GM06990 (cell line): ENCODE data around the gene SERINC5.

Experiments used
- DNase-seq: peaks from one replicate; pipeline ENCODE4 v3.0.0-alpha.2; 2011; ENCODE audit not compliant: insufficient read length; ENCODE audit errors: extremely low read depth
- H3K27me3 ChIP-seq: replicated peaks from 2 replicates; pipeline ENCODE4 v1.6.0; 2011; ENCODE audit warnings: low read length; ENCODE audit not compliant: control insufficient read depth, insufficient read depth
- H3K36me3 ChIP-seq: 2 replicates; pipeline ENCODE4 v1.5.1; 2011; ENCODE audit warnings: low read length; ENCODE audit not compliant: control insufficient read depth, insufficient read depth
- H3K4me3 ChIP-seq: replicated peaks from 2 replicates; pipeline ENCODE4 v1.5.1; 2011; ENCODE audit warnings: low read depth, mild to moderate bottlenecking, control low read depth, low read length
- TF ChIP-seq, protein P1 (sequence below): IDR thresholded peaks from 2 replicates; pipeline ENCODE4 v1.5.1; 2011; ENCODE audit warnings: low read length, control low read depth, mild to moderate bottlenecking, inconsistent platforms; ENCODE audit not compliant: insufficient read depth, poor library complexity, severe bottlenecking

The SERINC5 gene

DNA sequence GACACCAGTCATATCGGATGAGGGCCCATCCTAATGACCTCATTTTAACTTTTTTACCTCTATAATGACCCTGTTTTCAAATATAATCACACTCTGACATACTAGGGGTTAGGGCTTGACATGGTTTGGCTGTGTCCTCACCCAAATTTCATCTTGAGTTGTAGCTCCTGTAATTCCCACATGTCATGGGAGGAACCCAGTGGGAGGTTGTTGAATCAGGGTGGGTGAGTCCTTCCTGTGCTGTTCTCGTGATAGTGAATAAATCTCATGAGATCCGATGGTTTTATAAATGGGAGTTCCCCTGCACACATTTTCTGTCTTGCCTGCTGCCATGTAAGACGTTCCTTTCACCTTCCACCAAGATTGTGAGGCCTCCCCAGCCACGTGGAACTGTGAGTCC is 148.9 kb downstream of the SERINC5 start:
- DNase-seq: no peak
- TF ChIP-seq, protein P1, sequence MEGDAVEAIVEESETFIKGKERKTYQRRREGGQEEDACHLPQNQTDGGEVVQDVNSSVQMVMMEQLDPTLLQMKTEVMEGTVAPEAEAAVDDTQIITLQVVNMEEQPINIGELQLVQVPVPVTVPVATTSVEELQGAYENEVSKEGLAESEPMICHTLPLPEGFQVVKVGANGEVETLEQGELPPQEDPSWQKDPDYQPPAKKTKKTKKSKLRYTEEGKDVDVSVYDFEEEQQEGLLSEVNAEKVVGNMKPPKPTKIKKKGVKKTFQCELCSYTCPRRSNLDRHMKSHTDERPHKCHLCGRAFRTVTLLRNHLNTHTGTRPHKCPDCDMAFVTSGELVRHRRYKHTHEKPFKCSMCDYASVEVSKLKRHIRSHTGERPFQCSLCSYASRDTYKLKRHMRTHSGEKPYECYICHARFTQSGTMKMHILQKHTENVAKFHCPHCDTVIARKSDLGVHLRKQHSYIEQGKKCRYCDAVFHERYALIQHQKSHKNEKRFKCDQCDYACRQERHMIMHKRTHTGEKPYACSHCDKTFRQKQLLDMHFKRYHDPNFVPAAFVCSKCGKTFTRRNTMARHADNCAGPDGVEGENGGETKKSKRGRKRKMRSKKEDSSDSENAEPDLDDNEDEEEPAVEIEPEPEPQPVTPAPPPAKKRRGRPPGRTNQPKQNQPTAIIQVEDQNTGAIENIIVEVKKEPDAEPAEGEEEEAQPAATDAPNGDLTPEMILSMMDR: no peak
- Histone ChIP-seq H3K4me3 (no peak overlapping the region), H3K27me3 (no peaks in the 10 kb centered on the region), H3K36me3 (no peaks in the 10 kb centered on the region)

DNA sequence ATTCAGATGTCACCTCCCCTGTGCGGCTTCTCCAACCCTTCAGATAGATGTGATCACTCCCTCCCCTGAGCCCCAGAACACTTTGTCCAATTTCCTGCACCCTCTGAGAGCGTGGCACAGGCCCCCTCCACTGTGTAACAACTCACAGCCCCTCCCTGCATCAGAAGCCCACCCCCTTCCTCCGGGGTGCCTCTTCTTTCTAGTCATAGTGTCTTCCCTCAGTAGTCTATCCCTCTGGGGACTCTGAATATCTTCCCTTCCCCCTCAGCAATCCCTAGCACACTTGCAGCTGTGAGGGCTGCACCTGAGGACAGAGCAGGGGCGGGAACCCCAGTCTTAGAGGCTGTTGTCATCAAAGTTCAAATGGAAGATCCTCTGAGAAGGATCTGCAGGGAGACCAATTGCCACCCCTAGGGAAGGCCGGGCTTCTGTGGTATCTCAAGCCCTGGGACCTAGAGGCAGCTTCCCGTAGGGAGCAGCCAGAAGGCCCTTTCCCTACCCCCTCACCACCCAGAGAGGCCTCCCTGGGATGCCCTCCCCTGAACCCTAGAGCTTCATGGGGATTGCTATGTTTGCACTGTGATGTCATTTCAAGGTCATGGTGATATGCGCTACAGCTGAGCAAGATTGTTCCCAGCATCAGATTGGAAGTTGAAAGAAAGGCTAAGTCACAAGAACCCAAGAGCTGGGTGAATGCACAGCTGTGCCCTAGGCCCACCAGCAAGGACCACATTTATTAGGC is 150.0 kb downstream of the SERINC5 start:
- TF ChIP-seq, protein P1: no peak
- no peak for DNase-seq

DNA sequence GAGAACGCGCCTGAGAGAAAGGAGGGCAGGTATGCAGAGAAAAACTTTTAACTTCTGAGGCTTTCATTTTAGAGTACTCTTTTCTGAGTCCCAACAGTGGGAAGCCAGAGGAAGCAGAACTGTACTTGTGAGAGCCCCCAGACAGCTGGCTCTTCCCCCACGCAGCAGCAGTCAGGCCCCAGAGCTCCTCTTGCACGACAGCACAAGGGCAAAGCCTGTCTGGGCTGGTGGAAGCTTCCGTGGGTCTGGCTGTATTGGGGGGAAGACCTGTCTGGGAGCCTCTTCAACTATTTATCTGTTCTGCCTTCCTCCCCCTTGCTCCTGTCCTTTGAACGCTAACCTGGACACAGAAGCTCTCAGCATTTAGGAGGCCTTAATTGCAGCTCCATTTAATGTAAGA is 152.5 kb downstream of the SERINC5 start:
- TF ChIP-seq, protein P1: no peak
- no peak for DNase-seq
- Histone ChIP-seq H3K4me3 (no peak overlapping the region), H3K36me3 (no peaks in the 10 kb centered on the region), H3K27me3 (no peaks in the 10 kb centered on the region)

More for the DNA sequence above, 150.0 kb downstream of the SERINC5 start:
- H3K4me3 ChIP-seq: no peak overlapping the region
- no peaks in the 10 kb centered on the region for H3K36me3 ChIP-seq
- H3K27me3 ChIP-seq: no peaks in the 10 kb centered on the region

DNA sequence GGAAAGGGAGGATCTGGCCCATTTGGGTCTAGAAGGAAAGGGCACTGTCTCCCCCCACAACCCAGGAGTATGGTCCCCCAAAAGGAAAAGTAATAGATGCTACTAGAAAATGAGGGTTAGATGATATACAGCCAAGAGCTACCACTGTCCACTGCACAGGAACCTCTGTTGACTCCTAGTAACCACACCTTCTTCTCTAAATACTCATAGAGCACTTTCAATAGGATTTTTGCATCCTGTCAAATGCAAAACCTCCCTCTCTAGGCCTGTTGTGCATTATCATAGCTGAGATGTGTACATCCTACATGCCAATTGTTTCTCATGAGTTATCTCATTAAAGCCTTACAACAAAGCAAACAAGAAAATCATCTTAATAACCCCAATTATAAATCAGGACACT is 153.9 kb downstream of the SERINC5 start:
- no peak for DNase-seq
- TF ChIP-seq, protein P1: no peak
- Histone ChIP-seq H3K4me3 (no peak overlapping the region), H3K27me3 (no peaks in the 10 kb centered on the region), H3K36me3 (no peaks in the 10 kb centered on the region)

DNA sequence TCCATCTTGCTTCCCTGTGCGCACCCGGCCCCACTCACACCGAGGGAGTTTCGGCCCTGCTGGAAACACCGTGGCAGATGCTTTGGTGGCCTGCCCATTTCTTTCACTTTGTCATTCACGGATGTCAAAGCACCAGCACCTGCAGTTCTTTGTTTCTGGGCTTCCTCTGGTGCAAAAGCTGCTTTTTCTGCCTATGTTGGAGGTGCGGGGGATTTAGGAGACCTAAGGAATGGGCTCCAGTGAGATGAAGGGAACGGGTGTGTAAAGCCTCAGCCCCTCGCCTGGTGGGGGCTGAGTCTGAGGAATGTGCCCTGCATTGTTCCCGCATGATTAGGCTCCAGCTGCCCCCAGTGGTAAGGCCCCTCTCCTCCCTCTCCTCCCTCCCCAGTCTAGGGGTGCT is 158.4 kb downstream of the SERINC5 start:
- no peak for DNase-seq
- Histone ChIP-seq H3K27me3 (no peaks in the 10 kb centered on the region), H3K4me3 (no peak overlapping the region), H3K36me3 (no peaks in the 10 kb centered on the region)
- TF ChIP-seq, protein P1: no peak

DNA sequence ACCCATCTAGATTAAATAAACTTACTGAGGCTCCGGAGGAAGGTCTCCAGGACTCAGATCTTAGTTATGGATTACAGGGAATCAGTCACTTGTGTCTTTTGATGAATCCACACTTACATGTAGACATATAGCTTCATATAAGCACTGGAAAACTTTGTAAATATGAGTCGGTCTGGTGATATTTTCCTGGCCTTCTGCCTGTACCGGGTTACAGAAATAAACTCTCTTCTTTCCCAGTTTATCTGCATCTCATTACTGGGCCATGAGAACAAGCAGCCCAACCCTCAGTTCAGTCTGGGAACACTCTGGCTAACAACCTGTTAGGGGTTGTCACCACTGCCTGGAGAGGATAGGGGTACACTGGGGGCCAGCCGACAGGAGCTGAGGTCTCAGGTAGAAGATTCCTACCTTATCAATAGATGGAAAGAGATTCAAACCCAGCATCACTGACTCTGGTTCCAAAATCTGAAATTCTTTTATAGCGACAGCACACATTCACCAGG is 161.6 kb downstream of the SERINC5 start:
- no peak overlapping the region for H3K4me3 ChIP-seq
- no peaks in the 10 kb centered on the region for H3K36me3 ChIP-seq
- no peak for DNase-seq
- TF ChIP-seq, protein P1: no peak
- H3K27me3 ChIP-seq: no peaks in the 10 kb centered on the region
